Cardiac fibroblast (primary cell): ENCODE data around the gene ALKBH3.

Source experiments
- DNase-seq, 2 donors: peaks; one replicate each; pipeline versions ENCODE4 v3.0.0 to v3.0.0-alpha.2; 2010; ENCODE audit warnings: low read depth in 2 of 2
- H3K4me3 ChIP-seq, 2 donors: replicated peaks in 1 of 2; 1 replicate in 1 of 2; 2 replicates in 1 of 2; pipeline ENCODE4 v1.5.1; 2011; ENCODE audit warnings: low read depth in 2 of 2, low read length in 2 of 2, mild to moderate bottlenecking in 2 of 2, moderate library complexity in 1 of 2
- TF ChIP-seq, protein P1 (sequence below): IDR thresholded peaks from one replicate; pipeline ENCODE4 v1.5.1; 2011; ENCODE audit warnings: low read depth, mild to moderate bottlenecking, low read length, inconsistent platforms

Gene ALKBH3

DNA sequence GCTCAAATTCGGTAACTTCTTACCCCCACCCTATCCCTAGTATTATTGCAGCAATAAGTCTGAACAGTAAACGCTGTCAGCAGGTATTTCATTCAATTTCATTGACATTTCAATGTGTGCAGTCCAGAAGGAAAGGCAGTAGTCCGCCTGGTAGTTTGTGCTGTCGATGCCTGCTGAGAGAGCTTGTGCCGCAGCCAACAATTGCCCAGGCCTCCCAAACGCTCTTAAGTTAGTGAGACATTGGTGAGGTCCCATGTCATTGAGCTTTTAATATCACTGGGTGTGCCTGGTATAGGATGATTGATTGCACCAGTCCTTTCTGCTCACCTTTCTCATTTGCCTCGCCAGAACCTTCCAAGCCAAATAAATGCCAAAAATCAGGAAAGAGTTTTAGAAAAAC is 28.1 kb downstream of the ALKBH3 start:
- H3K4me3 ChIP-seq, result no peak overlapping the region
- TF ChIP-seq, protein P1, sequence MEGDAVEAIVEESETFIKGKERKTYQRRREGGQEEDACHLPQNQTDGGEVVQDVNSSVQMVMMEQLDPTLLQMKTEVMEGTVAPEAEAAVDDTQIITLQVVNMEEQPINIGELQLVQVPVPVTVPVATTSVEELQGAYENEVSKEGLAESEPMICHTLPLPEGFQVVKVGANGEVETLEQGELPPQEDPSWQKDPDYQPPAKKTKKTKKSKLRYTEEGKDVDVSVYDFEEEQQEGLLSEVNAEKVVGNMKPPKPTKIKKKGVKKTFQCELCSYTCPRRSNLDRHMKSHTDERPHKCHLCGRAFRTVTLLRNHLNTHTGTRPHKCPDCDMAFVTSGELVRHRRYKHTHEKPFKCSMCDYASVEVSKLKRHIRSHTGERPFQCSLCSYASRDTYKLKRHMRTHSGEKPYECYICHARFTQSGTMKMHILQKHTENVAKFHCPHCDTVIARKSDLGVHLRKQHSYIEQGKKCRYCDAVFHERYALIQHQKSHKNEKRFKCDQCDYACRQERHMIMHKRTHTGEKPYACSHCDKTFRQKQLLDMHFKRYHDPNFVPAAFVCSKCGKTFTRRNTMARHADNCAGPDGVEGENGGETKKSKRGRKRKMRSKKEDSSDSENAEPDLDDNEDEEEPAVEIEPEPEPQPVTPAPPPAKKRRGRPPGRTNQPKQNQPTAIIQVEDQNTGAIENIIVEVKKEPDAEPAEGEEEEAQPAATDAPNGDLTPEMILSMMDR, result no peak
- DNase-seq, result no peak

DNA sequence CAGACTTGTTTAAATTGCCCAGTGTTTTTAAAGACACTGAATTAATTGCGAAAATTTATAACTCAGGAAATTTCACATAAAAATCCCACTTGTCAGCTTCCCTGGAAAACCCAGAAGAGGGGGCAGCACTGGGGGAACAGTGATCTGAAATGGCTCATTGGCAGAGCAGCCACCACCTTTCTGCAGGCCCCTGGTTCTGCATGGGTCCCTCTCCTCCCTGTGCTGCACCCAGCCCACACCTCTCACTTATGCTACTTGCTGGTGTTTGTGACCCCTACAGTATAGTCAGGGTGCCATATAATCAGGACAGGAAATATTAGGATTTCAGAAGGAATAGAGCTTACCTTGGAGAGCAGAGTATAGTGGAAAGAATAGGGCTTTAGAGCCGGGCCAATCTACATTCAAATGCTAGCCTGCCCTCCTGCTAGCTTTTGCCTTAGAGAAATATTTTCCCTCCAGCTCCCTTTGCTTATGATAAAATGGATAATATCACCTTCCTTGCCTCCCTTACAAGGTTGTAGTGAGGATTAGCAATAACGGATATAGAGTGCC is 33.3 kb downstream of the ALKBH3 start:
- no peak for DNase-seq
- H3K4me3 ChIP-seq, result no peak overlapping the region
- TF ChIP-seq, protein P1, result no peak

DNA sequence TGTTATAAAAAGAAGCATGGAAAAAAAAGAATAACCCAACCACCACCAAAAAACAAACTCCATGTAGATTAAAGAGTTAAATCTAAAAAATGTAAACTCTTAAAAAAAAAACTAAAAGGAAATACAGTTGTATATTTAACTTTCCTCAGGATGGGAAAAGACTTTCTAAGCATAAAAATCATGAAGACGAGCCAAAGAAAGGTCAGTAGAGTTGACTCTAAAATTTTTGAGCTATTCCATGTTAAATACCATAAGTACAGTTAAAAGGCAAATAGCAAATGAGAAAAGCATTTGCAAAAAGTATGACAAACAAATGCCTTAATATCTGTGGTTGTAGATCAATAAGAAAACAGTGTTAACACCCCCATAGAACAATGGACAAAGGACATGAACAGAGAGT is 33.8 kb downstream of the ALKBH3 start:
- H3K4me3 ChIP-seq, result no peak overlapping the region
- TF ChIP-seq, protein P1, result no peak
- DNase-seq, result no peak

DNA sequence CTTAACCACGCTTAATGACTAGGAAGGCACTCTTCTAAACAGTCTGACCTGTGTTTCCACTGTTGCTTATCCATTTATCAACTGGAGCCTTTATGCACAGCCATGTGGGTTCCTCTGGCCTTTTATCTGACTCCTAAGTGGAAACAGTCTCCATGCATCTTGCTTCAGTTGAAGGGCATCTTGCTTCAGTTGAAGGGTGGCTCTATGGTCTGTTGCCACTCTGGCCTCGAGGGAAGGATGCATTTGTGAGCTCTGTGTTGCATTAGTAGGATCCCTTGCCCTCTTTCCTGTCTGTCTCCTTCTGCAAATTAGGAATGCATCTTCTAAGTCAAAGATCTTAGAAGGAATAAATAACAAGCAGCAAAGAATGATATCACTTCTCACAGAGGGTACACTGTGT is 36.0 kb downstream of the ALKBH3 start:
- DNase-seq, result no peak
- H3K4me3 ChIP-seq, result no peak overlapping the region
- TF ChIP-seq, protein P1, result no peak

DNA sequence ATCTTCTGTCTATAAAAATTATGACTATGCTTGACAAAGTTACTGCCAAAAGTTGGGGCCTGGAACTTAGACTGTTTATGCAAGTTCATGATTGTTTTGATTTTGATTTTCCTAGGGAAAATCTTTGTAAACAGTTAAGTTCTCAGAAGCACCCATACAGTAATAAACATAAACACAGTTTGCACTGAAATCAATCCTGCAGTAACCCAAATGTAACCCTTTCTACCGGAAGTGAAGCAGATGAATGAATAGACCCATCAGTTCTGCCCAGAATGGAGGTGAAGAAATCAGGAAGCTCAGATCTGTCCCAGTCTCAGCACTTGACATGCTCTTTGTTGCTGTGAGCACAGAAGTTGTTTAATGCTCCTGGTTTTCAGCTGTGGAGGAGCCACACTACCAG is 37.2 kb downstream of the ALKBH3 start:
- no peak overlapping the region for H3K4me3 ChIP-seq
- TF ChIP-seq, protein P1, result no peak
- no peak for DNase-seq

DNA sequence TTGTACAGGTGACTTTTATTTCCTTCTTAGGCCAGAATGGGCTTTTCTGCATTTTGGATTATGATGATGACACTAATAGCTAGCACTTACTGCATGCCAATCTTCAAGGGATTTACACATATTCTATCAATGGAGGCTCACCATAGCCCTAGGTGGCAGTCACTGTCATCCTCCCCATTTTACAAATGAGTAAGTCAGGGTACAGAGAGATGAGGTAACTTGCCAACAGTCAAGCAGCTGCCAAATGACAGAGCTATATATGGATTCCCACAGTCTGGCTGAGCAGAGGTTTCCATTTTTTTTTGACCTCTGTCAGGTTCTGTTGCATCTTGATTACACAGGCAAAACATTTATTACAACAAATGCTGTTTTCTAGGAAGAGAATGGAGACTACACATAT is 38.0 kb downstream of the ALKBH3 start:
- no peak overlapping the region for H3K4me3 ChIP-seq
- no peak for DNase-seq
- TF ChIP-seq, protein P1, result no peak
